Mesenchymal stem cell (in vitro differentiated cells and primary cell): ENCODE results near the gene PTPRG.

Source experiments
- DNase-seq: peaks from one replicate; pipeline ENCODE4 v3.0.0-alpha.2; 2013
- H2AFZ ChIP-seq: one replicate; pipeline ENCODE4 v1.6.1; 2013; ENCODE audit warnings: low read depth, mild to moderate bottlenecking, control low read depth, inconsistent platforms, low read length, moderate library complexity
- H2AK5ac ChIP-seq: 2 replicates; pipeline ENCODE4 v1.6.1; 2013; ENCODE audit warnings: low read length, moderate library complexity, mild to moderate bottlenecking, inconsistent platforms; ENCODE audit not compliant: severe bottlenecking
- H2BK120ac ChIP-seq: one replicate; pipeline ENCODE4 v1.6.1; 2013; ENCODE audit warnings: low read depth, mild to moderate bottlenecking, inconsistent platforms, low read length, moderate library complexity
- H2BK12ac ChIP-seq, 2 experiments: one replicate each; pipeline ENCODE4 v1.6.1; 2013; ENCODE audit warnings: inconsistent platforms in 2 of 2, low read length in 2 of 2, mild to moderate bottlenecking in 2 of 2, moderate library complexity in 2 of 2, control low read depth in 1 of 2
- H2BK15ac ChIP-seq: one replicate; pipeline ENCODE4 v1.6.1; 2013; ENCODE audit warnings: mild to moderate bottlenecking, low read depth, inconsistent platforms; ENCODE audit not compliant: poor library complexity, severe bottlenecking
- H2BK5ac ChIP-seq: 2 replicates; pipeline ENCODE4 v1.6.1; 2013; ENCODE audit warnings: low read depth, mild to moderate bottlenecking, low read length, control low read depth, inconsistent platforms; ENCODE audit not compliant: poor library complexity, severe bottlenecking
- H3K14ac ChIP-seq, 2 experiments: one replicate each; pipeline ENCODE4 v1.6.1; 2013; ENCODE audit warnings: inconsistent platforms in 2 of 2, low read length in 2 of 2, control low read depth in 1 of 2, mild to moderate bottlenecking in 1 of 2, moderate library complexity in 1 of 2
- H3K18ac ChIP-seq, 2 experiments: one replicate each; pipeline ENCODE4 v1.6.1; 2013; ENCODE audit warnings: inconsistent platforms in 2 of 2, low read length in 2 of 2, control low read depth in 1 of 2, low read depth in 1 of 2, mild to moderate bottlenecking in 1 of 2
- H3K23ac ChIP-seq, 2 experiments: one replicate each; pipeline ENCODE4 v1.6.1; 2013; ENCODE audit warnings: inconsistent platforms in 2 of 2, low read length in 2 of 2, mild to moderate bottlenecking in 2 of 2, moderate library complexity in 2 of 2, control low read depth in 1 of 2
- H3K27ac ChIP-seq: 2 replicates; pipeline ENCODE4 v1.5.1; 2013; ENCODE audit warnings: mild to moderate bottlenecking, moderate library complexity, low read length, control low read depth, inconsistent platforms; ENCODE audit not compliant: poor library complexity, severe bottlenecking
- H3K27me3 ChIP-seq, 2 experiments: 2 replicates each; pipeline versions ENCODE4 v1.6.1 to v1.7.0; 2013; ENCODE audit warnings: low read length in 2 of 2, mild to moderate bottlenecking in 2 of 2, moderate library complexity in 2 of 2, control low read depth in 1 of 2, inconsistent platforms in 1 of 2; ENCODE audit not compliant: control insufficient read depth in 1 of 2, insufficient read depth in 1 of 2
- H3K36me3 ChIP-seq, 2 experiments: 2 replicates each; pipeline versions ENCODE4 v1.6.1 to v1.7.0; 2013; ENCODE audit warnings: low read length in 2 of 2, control low read depth in 1 of 2, inconsistent platforms in 1 of 2, low read depth in 1 of 2, mild to moderate bottlenecking in 1 of 2; ENCODE audit not compliant: insufficient read depth in 2 of 2, control insufficient read depth in 1 of 2
- H3K4ac ChIP-seq, 2 experiments: one replicate each; pipeline ENCODE4 v1.6.1; 2013; ENCODE audit warnings: inconsistent platforms in 2 of 2, low read length in 2 of 2, mild to moderate bottlenecking in 2 of 2, moderate library complexity in 2 of 2, control low read depth in 1 of 2, low read depth in 1 of 2
- H3K4me1 ChIP-seq: 2 replicates; pipeline ENCODE4 v1.6.1; 2013; ENCODE audit warnings: low read depth, low read length, control low read depth; ENCODE audit not compliant: control insufficient read depth, insufficient read depth
- H3K4me2 ChIP-seq: 2 replicates; pipeline ENCODE4 v1.6.1; 2013; ENCODE audit warnings: low read length, mild to moderate bottlenecking, inconsistent platforms; ENCODE audit not compliant: poor library complexity, severe bottlenecking
- H3K4me3 ChIP-seq, 2 experiments: 2 replicates each; pipeline versions ENCODE4 v1.5.1 to v1.7.0; 2013; ENCODE audit warnings: low read length in 2 of 2, mild to moderate bottlenecking in 2 of 2, control low read depth in 1 of 2, low read depth in 1 of 2; ENCODE audit not compliant: insufficient read depth in 1 of 2
- H3K79me1 ChIP-seq: replicated peaks from 2 replicates; pipeline ENCODE4 v1.6.1; 2013; ENCODE audit warnings: mild to moderate bottlenecking, control low read depth, low read length, inconsistent platforms; ENCODE audit not compliant: poor library complexity, severe bottlenecking
- H3K9ac ChIP-seq: 2 replicates; pipeline ENCODE4 v1.7.0; 2013; ENCODE audit warnings: mild to moderate bottlenecking, low read length, moderate library complexity
- H3K9me3 ChIP-seq: 2 replicates; pipeline ENCODE4 v1.7.0; 2013; ENCODE audit warnings: mild to moderate bottlenecking, low read length; ENCODE audit not compliant: control insufficient read depth
- H4K8ac ChIP-seq: one replicate; pipeline ENCODE4 v1.6.1; 2013; ENCODE audit warnings: inconsistent platforms, mild to moderate bottlenecking, low read length, moderate library complexity
- H4K91ac ChIP-seq: one replicate; pipeline ENCODE4 v1.6.1; 2013; ENCODE audit warnings: mild to moderate bottlenecking, low read length, inconsistent platforms
- WGBS: methylation state at CpG from one replicate; pipeline ENCODE4 v1.1.7; 2013; ENCODE audit warnings: mixed read lengths; 5-methylcytosine and 5-hydroxymethylcytosine counted together

The PTPRG gene

DNA sequence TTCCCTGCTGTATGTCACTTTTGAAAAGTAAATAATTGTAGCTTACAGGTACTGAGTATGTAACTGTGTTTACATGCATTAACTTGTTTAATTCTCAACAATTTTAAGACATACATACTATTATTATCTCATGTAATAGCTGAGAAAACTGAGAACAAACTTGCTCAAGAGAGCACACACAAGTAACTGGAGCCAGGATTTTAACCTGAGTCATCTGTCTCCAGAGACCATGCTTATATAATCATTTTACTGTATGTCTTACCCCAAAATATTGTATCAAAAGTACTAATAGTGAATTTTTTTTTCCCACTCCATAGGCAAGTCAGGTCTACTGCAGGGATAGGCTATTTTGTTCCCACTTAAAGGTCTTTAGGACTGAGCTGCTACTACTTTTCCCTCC is 716.6 kb downstream of the PTPRG start:
- Histone ChIP-seq H3K27ac (no peak overlapping the region), H4K8ac (no peak overlapping the region), H2AK5ac (no peak overlapping the region), H3K18ac (no peak overlapping the region), H3K4me3 (no peak overlapping the region), H3K79me1 (no peaks in the 10 kb centered on the region), H2BK15ac (no peak overlapping the region), H3K36me3 (peaks cover 0 to 94% of the 10 kb centered on the region in 2 experiments), H3K9me3 (no peaks in the 10 kb centered on the region), H3K4ac (no peak overlapping the region), H3K4me1 (no peaks in the 10 kb centered on the region), H4K91ac (no peak overlapping the region), H2BK120ac (no peak overlapping the region), H3K9ac (no peak overlapping the region), H3K14ac (no peak overlapping the region), H3K4me2 (no peak overlapping the region), H3K27me3 (no peaks in the 10 kb centered on the region), H2BK5ac (no peak overlapping the region), H2BK12ac (no peak overlapping the region), H2AFZ (no peak overlapping the region), H3K23ac (no peak overlapping the region)
- no peak for DNase-seq

DNA sequence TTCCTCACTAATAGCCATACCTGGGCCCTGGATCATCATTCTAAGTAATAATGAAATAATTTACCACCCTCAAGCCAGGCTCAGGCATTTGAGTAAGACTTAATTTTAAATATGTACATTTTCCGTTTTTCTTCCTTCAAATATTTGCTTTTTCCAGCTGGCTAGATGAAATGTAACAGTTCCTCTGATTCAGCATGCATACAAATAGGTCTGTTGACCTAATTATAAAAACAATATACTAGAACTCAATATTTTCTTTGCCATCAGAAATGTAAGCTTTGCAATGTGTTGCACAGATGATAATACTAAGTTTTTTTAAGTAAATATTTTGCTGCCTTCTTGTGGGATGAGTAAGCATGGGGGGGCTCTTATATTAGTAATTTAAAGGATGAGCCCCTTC is 720.4 kb downstream of the PTPRG start:
- H3K4ac ChIP-seq = no peak overlapping the region
- no peaks in the 10 kb centered on the region for H3K4me1 ChIP-seq
- H2BK120ac ChIP-seq = no peak overlapping the region
- H3K14ac ChIP-seq = no peak overlapping the region
- no peak for DNase-seq
- no peak overlapping the region for H2BK5ac ChIP-seq
- no peak overlapping the region for H2BK15ac ChIP-seq
- H3K27ac ChIP-seq = no peak overlapping the region
- H3K79me1 ChIP-seq = no peaks in the 10 kb centered on the region
- WGBS = no CpG with 5 or more reads among the region's 1 CpG
- H3K4me3 ChIP-seq = no peak overlapping the region
- no peak overlapping the region for H3K18ac ChIP-seq
- no peak overlapping the region for H2AK5ac ChIP-seq
- H2AFZ ChIP-seq = no peak overlapping the region
- peaks cover 0 to 64% of the 10 kb centered on the region in 2 experiments for H3K36me3 ChIP-seq
- no peak overlapping the region for H3K4me2 ChIP-seq
- H3K9ac ChIP-seq = no peak overlapping the region
- no peak overlapping the region for H2BK12ac ChIP-seq
- H4K8ac ChIP-seq = no peak overlapping the region
- no peaks in the 10 kb centered on the region for H3K27me3 ChIP-seq
- no peak overlapping the region for H3K23ac ChIP-seq
- H4K91ac ChIP-seq = no peak overlapping the region
- no peaks in the 10 kb centered on the region for H3K9me3 ChIP-seq

DNA sequence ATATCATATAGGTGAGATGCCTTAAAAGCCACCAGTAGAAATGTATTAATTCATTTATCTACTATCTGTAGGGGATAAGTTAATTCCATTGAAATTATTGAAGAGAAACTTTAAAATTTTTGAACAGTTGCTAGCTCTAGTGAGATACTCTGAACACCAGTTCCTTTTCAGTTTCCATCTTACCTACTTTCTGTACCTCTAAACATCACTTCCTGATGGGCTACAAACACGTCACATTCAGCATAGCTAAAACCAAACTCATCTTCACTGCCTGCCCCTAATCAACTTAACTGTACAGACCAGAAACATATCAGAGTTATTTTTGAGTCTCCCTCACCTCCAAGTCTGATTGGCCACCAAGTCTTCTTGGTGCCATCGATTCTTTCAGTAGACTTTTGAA is 723.1 kb downstream of the PTPRG start:
- Histone ChIP-seq H3K79me1 (no peaks in the 10 kb centered on the region), H3K4me2 (no peak overlapping the region), H3K9me3 (no peaks in the 10 kb centered on the region), H3K23ac (no peak overlapping the region), H3K9ac (no peak overlapping the region), H2AFZ (no peak overlapping the region), H2AK5ac (no peak overlapping the region), H3K14ac (no peak overlapping the region), H2BK12ac (no peak overlapping the region), H3K4me3 (no peak overlapping the region), H2BK120ac (no peak overlapping the region), H3K18ac (no peak overlapping the region), H4K91ac (no peak overlapping the region), H3K27me3 (no peaks in the 10 kb centered on the region), H3K4ac (no peak overlapping the region), H3K4me1 (no peaks in the 10 kb centered on the region), H3K36me3 (peaks cover 0 to 40% of the 10 kb centered on the region in 2 experiments), H2BK15ac (no peak overlapping the region), H3K27ac (no peak overlapping the region), H4K8ac (no peak overlapping the region), H2BK5ac (no peak overlapping the region)
- 90% methylated on average over 2 of the region's 2 CpGs for WGBS
- DNase-seq = no peak

DNA sequence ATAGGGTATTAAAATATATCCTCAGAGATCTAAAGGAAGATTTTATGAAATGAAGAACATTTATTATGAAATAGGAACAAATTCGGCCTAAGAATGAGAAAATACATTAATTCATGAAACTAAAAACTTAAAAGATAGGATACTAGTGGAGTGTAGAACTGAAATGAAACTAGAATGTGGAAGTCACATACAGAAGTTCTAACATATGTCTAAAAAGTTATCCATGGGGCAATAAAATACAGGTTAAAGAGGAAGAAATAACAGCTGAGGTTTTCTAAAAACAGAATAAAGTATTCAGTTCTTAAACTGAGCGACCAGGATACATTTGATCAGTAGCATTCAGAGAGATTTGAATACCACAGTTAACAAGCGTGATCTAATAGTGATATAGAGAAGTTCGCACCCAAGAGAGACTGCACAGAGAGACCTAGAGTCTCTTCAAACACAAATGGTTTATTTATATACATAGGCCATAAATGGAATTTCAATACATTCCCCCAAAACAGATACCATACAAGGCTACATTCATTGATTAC is 726.1 kb downstream of the PTPRG start:
- Histone ChIP-seq H2AK5ac (no peak overlapping the region), H3K9me3 (no peaks in the 10 kb centered on the region), H4K8ac (no peak overlapping the region), H4K91ac (no peak overlapping the region), H2BK5ac (no peak overlapping the region), H2BK120ac (no peak overlapping the region), H3K27me3 (no peaks in the 10 kb centered on the region), H3K36me3 (peaks cover 0 to 16% of the 10 kb centered on the region in 2 experiments), H2AFZ (no peak overlapping the region), H3K23ac (no peak overlapping the region), H3K14ac (no peak overlapping the region), H3K4me2 (no peak overlapping the region), H2BK12ac (no peak overlapping the region), H3K79me1 (no peaks in the 10 kb centered on the region), H3K4me3 (no peak overlapping the region), H2BK15ac (no peak overlapping the region), H3K27ac (no peak overlapping the region), H3K9ac (no peak overlapping the region), H3K4me1 (no peaks in the 10 kb centered on the region), H3K4ac (no peak overlapping the region), H3K18ac (no peak overlapping the region)
- DNase-seq = no peak
- WGBS = 91% methylated on average over 3 of the region's 4 CpGs
